Mononuclear cell (primary cell): ENCODE data around the gene ARID5B. TPM values are rescaled to one million over a fixed set of nuclear protein-coding genes. Genes with fewer than 3 reads are reported as not detected.

Experiments used
- H3K27me3 ChIP-seq: 2 replicates; pipeline ENCODE4 v1.6.0; 2011; ENCODE audit warnings: low read length, control low read depth; ENCODE audit not compliant: insufficient read depth
- H3K4me1 ChIP-seq: 2 replicates; pipeline ENCODE4 v1.5.1; 2011; ENCODE audit warnings: mild to moderate bottlenecking, low read length, control low read depth; ENCODE audit not compliant: insufficient read depth
- H3K4me3 ChIP-seq: 2 replicates; pipeline ENCODE4 v1.5.1; 2011; ENCODE audit warnings: mild to moderate bottlenecking, low read length, moderate library complexity
- H3K9me3 ChIP-seq: 2 replicates; pipeline ENCODE4 v1.5.1; 2011; ENCODE audit warnings: low read depth, mild to moderate bottlenecking, control low read depth, low read length
- total RNA-seq: library from RNA; depleted of rRNA; stranded (reverse); fragments of >200 nt; gene quantifications from one replicate; pipeline ENCODE4 v1.2.3, GENCODE V29; 2012

The ARID5B gene
- total RNA-seq, 1 donor = 52.9 TPM

DNA sequence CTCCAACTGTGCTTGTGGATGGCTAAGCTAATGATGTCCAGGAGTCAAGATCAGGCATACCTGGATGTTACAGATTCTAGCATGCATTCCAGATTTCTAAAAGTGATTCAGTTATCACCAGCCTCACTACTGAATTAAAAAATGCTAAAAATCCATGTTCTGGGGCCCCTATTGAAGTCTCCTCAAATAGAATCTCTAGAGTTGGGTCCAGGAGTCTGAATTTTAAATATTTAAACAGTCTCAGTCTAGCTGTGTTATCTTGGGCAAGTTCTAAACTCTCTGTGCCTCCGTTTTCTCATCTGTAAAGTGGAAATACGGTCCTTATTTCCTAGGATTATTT is 5.0 kb downstream of the ARID5B start:
- peaks cover 34% of the 10 kb centered on the region for H3K4me1 ChIP-seq
- no peak overlapping the region for H3K4me3 ChIP-seq
- no peaks in the 10 kb centered on the region for H3K9me3 ChIP-seq
- no peaks in the 10 kb centered on the region for H3K27me3 ChIP-seq

DNA sequence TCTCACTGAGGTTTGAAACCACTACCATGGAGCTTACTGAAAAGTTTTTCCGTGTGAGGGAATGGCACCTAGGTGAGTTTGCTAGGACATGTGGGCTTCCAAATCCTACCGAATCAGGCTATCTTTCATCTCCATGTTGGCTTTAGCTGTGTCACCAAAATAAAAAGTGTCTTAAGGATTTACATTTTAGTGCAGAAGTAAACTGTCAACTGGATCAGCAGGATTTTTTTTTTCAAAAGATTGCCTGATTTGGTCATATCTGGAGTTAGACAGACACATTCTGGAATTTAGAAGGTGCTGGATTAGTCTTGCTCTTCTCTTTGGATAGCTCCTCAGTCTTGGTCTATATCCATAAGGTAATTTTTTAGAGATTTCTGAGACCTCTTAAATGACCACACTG is 5.5 kb downstream of the ARID5B start:
- H3K27me3 ChIP-seq = no peaks in the 10 kb centered on the region
- peaks cover 37% of the 10 kb centered on the region for H3K4me1 ChIP-seq
- H3K4me3 ChIP-seq = no peak overlapping the region
- H3K9me3 ChIP-seq = no peaks in the 10 kb centered on the region

DNA sequence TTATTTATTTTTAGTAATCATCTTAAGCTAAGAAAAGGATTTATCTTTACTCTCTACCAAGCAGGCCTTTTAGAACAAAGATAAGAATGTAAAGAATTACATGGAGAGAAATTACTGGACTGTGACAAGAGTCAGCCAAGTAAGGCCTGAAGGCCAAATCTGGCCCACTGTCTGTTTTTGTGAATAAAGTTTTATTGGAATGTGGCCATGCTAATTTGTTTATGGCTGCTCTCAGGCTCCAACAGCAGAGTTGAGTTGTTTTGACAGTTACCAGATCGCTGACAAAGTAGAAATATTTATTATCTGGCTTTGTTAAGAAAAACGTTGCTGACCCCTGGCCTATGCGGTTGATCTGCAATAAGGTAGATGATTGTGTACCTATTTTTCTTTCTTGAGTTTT is 6.1 kb downstream of the ARID5B start:
- no peak overlapping the region for H3K4me3 ChIP-seq
- peaks cover 37% of the 10 kb centered on the region for H3K4me1 ChIP-seq
- no peaks in the 10 kb centered on the region for H3K27me3 ChIP-seq
- H3K9me3 ChIP-seq = no peaks in the 10 kb centered on the region

DNA sequence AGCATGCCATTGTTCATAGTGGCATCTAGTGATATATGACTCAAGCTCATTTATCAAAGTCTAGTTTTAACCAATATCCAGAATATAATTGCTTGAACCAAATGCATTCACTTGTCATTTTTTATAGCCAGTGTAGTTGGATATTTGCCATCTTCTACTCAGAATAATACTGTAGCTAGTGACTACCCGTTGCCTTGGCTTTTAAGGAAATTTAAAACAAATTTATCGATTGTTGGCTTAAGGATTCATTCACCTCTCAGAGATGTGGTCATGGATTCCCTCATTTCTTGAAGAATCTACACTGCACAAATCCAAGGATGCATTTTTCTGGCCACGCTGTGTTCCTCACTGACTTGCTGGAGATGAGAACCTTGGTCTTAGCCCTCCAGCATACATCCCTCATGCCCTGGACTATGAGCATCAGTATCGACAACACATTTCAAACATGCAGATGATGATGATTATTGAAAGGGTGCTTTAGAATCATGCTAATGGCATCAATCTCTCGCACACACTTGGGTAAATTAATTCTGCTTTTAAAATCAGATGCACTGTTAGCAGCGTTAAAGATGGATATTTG is 8.8 kb downstream of the ARID5B start:
- H3K27me3 ChIP-seq = no peaks in the 10 kb centered on the region
- H3K4me1 ChIP-seq = peaks cover 23% of the 10 kb centered on the region
- no peaks in the 10 kb centered on the region for H3K9me3 ChIP-seq
- H3K4me3 ChIP-seq = no peak overlapping the region

DNA sequence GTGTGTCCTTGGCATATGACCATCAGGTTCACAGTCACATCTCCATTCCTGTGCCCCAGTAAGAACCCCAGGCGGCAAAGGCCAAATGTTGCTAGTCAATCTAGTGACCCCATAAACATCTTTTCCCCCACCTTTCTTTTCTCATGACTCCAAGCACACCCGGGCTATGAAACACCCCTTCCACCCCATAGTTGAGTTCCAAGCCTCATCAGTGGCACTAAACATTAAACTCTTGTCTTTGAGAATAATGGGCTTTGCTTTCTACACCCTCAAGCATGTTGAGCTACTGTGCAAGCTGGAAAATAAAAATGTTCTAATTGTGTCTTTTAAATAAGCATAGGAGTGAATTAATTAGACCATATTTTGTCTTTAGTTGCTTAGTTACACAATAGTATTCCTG is 9.4 kb downstream of the ARID5B start:
- peaks cover 20% of the 10 kb centered on the region for H3K4me1 ChIP-seq
- H3K27me3 ChIP-seq = no peaks in the 10 kb centered on the region
- no peaks in the 10 kb centered on the region for H3K9me3 ChIP-seq
- no peak overlapping the region for H3K4me3 ChIP-seq

DNA sequence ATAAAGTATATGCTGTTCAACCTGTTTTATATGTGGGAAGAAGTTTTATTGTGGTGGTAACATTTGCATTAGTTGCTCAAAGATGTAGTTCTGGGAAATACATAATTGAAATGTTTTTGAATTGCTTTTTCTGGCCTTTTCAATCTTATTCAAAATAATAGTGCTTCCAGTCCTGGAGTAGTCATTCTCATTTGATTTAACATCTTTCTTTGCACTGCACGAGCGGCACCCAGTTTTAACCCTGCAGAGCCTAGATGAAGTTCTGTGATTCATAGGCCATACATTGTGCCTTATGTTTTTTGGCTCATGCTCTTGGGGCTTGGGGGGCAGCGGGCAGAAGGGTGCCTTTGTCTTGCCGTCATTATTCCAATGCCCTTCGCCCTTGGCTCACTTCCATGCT is 9.9 kb downstream of the ARID5B start:
- peaks cover 16% of the 10 kb centered on the region for H3K4me1 ChIP-seq
- H3K4me3 ChIP-seq = no peak overlapping the region
- no peaks in the 10 kb centered on the region for H3K9me3 ChIP-seq

DNA sequence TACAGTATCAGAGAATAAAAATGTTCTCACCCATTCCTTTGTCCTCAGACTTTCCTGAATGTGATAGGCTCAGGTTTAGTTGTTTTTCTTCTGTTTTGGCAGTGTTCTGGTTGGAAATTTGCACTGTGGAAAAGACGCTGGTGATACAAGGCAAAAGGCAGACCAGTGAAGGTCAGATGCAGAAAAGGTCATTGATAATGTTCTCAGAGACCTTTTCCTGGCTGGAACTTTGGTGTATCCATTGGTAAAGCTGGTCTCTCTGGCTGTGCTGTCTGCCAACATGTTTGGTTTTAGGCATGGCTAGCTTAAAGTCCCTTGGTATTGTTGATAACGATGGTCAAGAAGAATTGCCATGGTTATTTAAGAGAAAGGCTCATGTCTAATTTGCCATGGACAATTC is 11.5 kb downstream of the ARID5B start:
- no peak overlapping the region for H3K4me3 ChIP-seq
- H3K27me3 ChIP-seq = no peaks in the 10 kb centered on the region
- no peaks in the 10 kb centered on the region for H3K9me3 ChIP-seq
- peaks cover 13% of the 10 kb centered on the region for H3K4me1 ChIP-seq

More for the DNA sequence above, 9.9 kb downstream of the ARID5B start:
- H3K27me3 ChIP-seq = no peaks in the 10 kb centered on the region

DNA sequence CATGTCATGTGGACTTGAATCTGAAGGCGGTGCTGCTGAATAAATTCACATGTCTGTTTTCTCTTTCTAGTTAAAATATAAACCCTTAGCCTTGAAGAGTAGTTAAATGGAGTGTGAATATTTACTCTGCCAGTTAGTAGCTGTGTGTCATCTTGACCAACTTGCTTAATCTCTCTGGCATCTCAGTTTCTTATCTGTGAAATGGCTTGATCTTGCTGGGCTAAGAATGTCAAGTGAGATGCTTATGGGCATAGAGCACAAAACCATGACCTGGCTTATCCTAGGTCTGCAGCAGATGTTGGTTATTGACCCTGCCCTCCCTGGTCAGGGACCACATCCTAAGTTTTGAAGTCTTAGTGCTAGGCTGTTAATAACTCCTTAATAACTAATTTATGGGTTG is 16.6 kb downstream of the ARID5B start:
- H3K27me3 ChIP-seq = no peaks in the 10 kb centered on the region
- no peak overlapping the region for H3K4me3 ChIP-seq
- peaks cover 16% of the 10 kb centered on the region for H3K4me1 ChIP-seq
- no peaks in the 10 kb centered on the region for H3K9me3 ChIP-seq

DNA sequence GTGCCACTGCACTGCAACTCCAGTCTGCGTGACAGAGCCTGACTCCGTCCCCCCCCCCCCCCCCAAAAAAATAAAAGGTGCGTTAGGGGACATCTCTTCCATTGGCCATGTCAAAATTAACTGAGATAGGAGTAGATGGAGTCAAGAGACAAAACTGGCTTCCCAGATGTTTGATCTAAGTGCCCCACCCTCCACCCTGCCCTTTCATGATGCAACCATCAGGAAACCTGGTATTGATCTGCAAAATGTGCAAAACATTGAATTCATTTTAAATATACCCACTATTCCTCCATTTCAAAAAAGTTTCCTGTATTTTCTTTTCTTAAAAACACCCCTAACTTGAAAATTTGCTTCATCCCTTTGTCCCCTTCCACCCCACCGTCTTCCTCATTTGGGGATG is 17.5 kb downstream of the ARID5B start:
- Histone ChIP-seq H3K9me3 (no peaks in the 10 kb centered on the region), H3K27me3 (no peaks in the 10 kb centered on the region), H3K4me3 (no peak overlapping the region), H3K4me1 (peaks cover 16% of the 10 kb centered on the region)

DNA sequence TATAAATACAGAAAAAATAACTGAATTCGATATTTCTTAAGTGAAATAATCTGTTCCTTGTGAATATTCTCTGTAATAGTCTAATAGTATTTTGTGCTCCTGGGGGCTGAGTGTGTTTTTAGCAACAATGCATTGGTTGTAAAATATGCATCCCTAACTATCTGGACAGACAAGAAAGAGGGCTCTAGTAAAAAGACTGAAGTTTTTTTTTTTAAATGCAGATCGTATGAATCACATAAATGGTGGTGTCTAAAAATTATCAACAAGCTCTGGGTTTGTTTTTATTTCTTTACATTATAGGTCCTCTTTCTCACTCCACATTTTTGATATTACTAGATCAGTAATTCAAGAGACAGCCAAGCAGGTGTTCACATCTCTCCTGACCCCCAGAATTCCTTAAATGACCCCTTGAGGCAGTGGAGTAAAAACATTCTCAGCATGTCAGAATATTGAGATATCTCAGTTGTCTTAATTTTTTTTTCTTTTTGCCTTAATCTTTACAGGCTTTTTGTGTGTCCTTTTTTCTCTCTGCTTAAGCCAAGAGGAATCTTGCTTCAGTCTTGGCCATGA is 18.2 kb downstream of the ARID5B start:
- Histone ChIP-seq H3K27me3 (no peaks in the 10 kb centered on the region), H3K4me1 (peaks cover 16% of the 10 kb centered on the region), H3K9me3 (no peaks in the 10 kb centered on the region), H3K4me3 (no peak overlapping the region)

DNA sequence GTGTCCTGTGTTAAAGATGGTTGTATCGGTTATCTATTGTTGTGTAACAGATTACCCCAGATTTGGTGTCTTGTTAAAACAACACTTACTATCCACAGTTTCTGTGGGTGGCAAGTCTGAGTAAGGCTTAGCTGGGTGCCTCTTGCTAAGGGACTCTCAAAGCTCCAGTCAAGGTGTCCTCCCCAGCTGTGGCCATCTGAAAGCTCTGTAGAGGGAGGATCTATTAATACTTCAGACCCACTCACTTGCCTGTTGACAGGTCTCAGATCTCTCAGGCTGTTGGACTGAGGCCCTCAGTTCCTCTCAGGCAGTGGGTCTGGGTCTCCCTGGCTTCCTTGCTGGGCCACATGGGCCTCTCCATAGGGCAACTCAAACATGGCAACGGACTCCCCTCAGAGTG is 19.6 kb downstream of the ARID5B start:
- Histone ChIP-seq H3K4me3 (no peak overlapping the region), H3K27me3 (no peaks in the 10 kb centered on the region), H3K9me3 (no peaks in the 10 kb centered on the region), H3K4me1 (peaks cover 16% of the 10 kb centered on the region)

DNA sequence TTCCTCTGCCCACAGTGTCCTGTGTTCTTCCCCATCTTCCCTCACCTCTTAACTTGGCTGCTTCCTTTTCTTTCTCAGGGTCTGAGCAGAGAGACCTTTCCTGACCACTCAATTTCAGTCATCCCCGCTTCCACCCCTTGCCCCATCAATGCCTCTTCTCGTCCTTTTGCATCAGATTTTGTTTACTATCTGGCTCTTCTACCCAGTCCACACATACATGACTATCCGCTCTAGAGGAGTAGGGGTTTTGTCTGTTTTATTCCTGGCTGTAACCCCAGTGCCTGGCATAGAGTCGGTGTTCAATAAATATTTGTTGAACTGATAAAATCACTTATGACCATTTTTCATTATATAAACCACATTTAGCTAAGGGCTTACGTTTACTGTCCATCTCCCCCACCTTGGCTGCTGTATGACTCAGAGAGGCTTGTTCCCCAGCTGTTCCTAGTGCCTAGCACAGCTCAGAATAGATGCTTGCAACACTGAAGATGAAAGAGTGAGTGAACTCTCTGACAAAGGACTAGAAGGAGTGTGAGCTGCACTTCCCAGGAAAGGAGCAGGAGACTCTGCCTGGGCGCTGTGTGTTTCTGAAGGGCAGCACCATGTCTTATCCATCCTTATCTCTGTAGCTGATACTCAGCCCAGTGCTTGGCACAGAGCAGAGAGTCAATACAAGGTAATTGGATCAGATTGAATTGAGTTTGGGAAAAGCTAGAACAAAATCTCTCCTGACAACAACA is 21.9 kb downstream of the ARID5B start:
- Histone ChIP-seq H3K9me3 (no peaks in the 10 kb centered on the region), H3K27me3 (no peaks in the 10 kb centered on the region), H3K4me3 (no peak overlapping the region), H3K4me1 (peaks cover 12% of the 10 kb centered on the region)

DNA sequence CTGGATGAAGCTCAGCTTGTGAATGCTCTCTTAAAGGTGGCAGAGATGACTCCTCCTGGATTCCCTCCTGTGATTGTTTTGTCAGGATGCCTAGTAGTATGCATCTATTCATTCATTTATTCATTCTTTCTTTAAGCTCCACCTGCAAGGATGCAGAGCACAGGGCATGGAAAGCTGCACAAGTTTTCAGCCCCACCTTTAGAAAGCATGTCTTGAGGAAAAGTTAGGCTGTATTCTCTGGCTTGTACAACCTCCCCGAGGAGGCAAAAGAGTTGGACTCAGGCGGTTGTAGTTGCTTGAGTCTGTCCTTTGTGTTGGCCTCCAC is 22.4 kb downstream of the ARID5B start:
- H3K4me1 ChIP-seq = peaks cover 12% of the 10 kb centered on the region
- no peaks in the 10 kb centered on the region for H3K9me3 ChIP-seq
- H3K4me3 ChIP-seq = no peak overlapping the region
- no peaks in the 10 kb centered on the region for H3K27me3 ChIP-seq

DNA sequence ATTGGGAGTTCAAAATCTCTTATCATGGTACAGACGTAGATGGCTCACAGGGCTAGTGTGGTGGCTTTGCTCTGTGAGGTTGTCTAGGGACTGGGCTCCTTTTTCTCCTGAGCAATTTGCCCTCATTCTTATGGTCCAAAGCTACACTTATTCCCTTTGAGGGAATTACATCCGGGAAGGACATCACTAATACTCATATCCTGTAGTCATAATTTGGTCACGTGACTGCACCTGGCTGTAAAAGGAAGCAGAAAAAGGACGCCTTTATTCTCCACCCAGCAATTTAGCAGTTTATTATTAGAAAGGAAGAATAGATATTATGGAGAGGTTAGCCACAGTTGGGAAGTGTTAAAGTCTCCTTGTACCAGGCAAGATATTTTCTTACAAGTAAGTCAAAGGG is 28.1 kb downstream of the ARID5B start:
- no peaks in the 10 kb centered on the region for H3K27me3 ChIP-seq
- H3K4me1 ChIP-seq = peaks cover 17% of the 10 kb centered on the region
- no peaks in the 10 kb centered on the region for H3K9me3 ChIP-seq
- no peak overlapping the region for H3K4me3 ChIP-seq

DNA sequence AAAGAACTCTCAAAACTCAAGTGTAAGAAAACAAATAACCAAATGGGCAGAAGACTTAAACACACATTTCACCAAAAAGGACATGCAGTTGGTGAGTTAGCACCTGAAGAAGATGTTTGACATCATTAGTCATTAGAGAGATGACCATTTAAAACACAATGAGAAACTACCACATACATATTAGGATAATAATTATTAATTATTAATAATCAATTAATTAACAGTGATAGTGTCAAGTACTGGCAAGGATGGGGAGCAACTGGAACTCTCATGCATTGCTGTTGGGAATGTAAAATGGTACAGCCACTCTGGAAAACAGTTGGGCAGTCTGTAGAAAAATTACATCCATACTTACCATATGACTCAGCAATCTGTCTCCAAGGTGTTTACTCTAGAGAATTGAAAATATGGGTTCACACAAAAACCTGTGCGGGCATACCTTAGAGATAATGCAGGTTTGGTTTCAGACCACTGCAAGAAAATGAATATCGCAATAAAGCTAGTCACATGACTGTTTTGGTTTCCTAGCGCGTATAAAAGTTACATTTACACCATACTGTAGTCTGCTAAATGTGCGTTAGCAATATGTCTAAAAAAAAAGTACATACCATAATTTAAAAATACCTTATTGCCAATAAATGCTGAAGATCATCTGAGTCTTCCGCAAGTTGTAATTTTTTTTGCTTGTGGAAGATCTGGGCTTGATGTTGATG is 30.3 kb downstream of the ARID5B start:
- Histone ChIP-seq H3K4me1 (peaks cover 18% of the 10 kb centered on the region), H3K4me3 (no peak overlapping the region), H3K27me3 (no peaks in the 10 kb centered on the region), H3K9me3 (no peaks in the 10 kb centered on the region)
